Heart left ventricle (tissue), 13 donors: ENCODE results near the gene MEI1.

Experiments used
- CTCF ChIP-seq, 12 donors: fragments of 200-600 bp; sonication (generic) in 4 of 12; IDR thresholded peaks; one replicate each; pipeline versions ENCODE4 v1.5.0 to v1.8.0; 2018 to 2022; ENCODE audit warnings: antibody characterized with exemption in 12 of 12, mild to moderate bottlenecking in 5 of 12
- POLR2A ChIP-seq, 2 donors: fragments of 450-650 bp; IDR thresholded peaks; one replicate each; pipeline ENCODE4 v1.6.1; 2017; ENCODE audit warnings: antibody characterized with exemption in 2 of 2, mild to moderate bottlenecking in 2 of 2, moderate library complexity in 2 of 2
- donor health status: ischemic (EF 13 %, LVEDD 7.1; RV severe dilation, severe dysfunction).
- donor health status: DM: no; HTN: yes; CAD: no.
- donor health status: DM: no; HTN: no; CAD: no.
- donor health status: ischemic (EF 25% LVEDD 6.9; RV normal size, moderate dysfunction).
- donor health status: ischemic (EF 25% LVEDD 5.7; RV mildly dilated, moderate dysfunction).
- donor health status: ischemic (EF 35%, LVEDD 5.7; RV mildly dilated, moderate dysfunction).
- donor health status: nonischemic (EF 11% LVEDD 7.7; RV severe dilation, severe dysfunction).
- donor health status: DM: yes; HTN: yes; CAD: no.
- donor health status: PGD.
- donor health status: ischemic (EF 29% LVEDD 5.4; RV normal size, mild dysfunction).
- donor health status: nonischemic (EF 23%, LVEDD 6.1; RV moderate dilation, normal function).

GRCh38 chr22:41758231-41758630 lies 58.9 kb downstream of the MEI1 start:
- TF ChIP-seq CTCF (IDR thresholded peaks at IDR 0.05) (no peak), POLR2A (IDR thresholded peaks at IDR 0.05) (no peak)
